IPS-18c (cell line): ENCODE results near the gene CCDC17.

ENCODE experiments used
- H3K4me3 ChIP-seq: 2 replicates; pipeline ENCODE4 v1.7.0; 2013; ENCODE audit warnings: low read depth, mild to moderate bottlenecking, low read length, moderate library complexity; ENCODE audit not compliant: insufficient read depth
- H3K9me3 ChIP-seq: one replicate; pipeline ENCODE4 v1.6.1; 2013; ENCODE audit warnings: mild to moderate bottlenecking, low read length, moderate library complexity; ENCODE audit not compliant: control insufficient read depth, insufficient read depth

The CCDC17 gene

DNA sequence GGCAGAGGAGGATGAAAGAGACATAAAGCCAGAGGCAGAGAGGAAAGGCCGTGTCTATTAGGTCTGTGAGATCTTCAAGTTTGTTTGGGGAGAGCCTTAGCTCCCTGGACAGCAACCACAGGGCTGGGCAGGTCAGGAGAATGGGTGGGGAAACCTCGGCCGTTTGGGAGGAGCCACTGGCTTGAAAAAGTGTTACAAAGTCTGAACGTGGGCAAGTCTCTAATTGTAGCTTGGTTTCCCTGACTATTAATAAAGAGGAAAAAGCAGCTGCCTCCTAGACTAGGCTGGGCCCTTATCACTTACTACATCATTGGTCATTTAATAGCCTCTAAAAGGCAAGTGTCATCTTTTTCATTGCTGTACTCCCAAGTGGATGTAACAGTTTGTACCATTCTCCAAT lies at the start of gene CCDC17:
CCDC17 (minus strand) TSS at position 83 of the 400 bp plus-strand sequence. CDS start 145 bp downstream, outside the sequence.
- H3K9me3 ChIP-seq: peaks cover 2% of the 10 kb centered on the region
- H3K4me3 ChIP-seq: no peak within 1 kb of the TSS

DNA sequence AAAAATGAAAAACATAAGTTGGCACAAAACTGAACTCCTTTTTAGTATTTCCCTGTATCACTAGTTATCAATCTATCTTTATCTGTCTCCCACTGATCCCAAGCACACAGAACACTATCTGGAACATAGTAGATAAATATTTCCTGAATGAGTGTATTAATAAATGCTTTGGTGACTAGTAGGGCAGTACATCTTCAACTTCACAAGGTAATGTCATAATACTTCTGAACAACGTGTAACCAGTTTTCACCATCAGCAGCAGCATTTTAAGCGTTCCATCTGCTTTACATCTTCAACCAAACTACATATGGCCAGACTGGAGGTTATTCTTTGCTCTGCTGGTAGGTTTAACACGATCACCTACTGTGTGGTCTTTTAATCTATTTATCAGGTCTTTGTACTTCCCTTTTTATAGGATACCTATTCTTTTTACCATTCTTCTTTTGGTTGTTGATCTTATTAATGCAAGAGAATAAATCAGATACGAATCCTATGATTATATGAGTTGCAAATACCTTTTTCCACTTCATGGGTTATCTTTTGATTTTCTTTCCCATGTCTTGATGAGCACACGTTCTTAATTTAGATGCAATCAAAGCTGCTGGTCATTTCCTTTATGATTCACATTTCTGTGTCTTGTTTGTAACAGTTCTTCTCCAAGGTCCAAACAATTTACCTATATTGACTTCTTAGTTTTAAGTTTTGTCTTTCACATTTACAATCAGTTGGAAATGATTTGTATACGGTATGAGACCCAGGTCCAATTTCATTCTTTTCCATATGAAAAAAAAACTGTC lies 46.2 kb upstream of the CCDC17 start:
- H3K4me3 ChIP-seq: no peak overlapping the region
- H3K9me3 ChIP-seq: no peaks in the 10 kb centered on the region

DNA sequence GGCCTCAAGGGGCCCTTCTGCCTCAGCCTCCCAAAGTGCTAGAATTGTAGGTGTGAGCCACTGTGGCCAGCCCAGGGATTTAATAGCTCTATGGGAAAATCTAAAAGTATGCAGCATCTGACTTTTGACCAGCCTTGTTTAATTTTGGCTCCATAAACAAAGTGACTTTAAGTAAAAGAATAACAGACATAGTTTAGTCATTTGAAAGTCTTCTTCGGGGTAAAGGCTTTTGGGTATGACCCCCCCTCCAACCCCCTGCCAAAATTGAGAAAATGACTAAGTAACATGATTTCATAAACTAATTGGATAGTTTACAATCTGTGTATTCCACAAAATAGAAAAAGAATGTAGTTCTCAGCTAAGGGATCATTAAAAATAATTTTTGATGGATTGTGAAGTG lies 45.5 kb upstream of the CCDC17 start:
- no peak overlapping the region for H3K4me3 ChIP-seq

DNA sequence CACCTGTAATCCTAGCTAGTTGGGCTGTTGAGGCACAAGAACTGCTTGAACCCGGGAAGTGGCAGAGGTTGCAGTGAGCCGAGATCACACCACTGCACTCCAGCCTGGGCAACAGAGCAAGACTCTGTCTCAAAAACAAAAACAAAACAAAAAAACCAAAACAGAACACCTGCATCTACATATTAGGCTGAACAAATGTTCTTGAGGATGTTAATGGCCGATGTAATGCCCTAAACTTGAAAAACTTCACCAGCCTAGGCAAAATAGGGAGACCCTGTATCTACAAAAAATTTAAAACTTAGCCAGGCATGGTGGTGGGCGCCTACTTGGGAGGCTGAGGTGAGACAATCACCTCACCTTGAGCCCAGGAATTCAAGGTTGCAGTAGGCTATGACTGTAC lies 44.7 kb upstream of the CCDC17 start:
- no peaks in the 10 kb centered on the region for H3K9me3 ChIP-seq
- no peak overlapping the region for H3K4me3 ChIP-seq

More for the DNA sequence above, 45.5 kb upstream of the CCDC17 start:
- H3K9me3 ChIP-seq: no peaks in the 10 kb centered on the region

DNA sequence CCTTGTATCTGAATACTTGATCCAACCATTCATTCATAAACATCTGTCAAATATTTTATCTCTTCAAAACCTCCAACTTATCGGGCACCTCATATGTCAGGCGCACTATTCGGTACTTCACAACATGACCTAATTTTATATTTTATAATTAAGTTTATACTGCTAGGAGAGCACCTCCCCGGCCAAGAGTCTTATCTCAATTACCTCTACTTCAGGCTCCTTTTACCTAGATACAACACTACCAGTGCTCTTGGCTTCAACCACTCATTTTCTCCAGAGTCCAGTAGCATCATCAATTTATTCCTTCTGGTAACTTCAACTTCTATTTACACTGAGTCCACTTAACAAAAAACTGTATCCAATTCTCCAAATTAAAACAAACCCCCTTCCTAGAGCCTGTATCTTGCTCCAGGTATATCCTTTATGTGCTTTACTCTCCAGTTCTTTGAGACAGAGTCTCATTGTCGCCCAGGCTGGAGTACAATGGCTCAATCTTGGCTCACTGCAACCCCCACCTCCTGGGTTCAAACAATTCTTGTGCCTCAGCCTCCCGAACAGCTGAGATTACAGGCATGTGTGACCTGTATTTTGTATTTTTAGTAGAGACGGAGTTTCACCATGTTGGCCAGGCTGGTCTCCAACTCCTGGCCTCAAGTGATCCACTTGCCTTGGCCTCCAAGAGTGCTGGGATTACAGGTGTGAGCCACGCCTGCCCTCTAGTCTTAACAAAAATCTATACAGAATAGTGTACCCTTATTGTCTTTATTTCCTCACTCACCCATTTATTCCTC lies 43.7 kb upstream of the CCDC17 start:
- no peaks in the 10 kb centered on the region for H3K9me3 ChIP-seq
- H3K4me3 ChIP-seq: no peak overlapping the region

DNA sequence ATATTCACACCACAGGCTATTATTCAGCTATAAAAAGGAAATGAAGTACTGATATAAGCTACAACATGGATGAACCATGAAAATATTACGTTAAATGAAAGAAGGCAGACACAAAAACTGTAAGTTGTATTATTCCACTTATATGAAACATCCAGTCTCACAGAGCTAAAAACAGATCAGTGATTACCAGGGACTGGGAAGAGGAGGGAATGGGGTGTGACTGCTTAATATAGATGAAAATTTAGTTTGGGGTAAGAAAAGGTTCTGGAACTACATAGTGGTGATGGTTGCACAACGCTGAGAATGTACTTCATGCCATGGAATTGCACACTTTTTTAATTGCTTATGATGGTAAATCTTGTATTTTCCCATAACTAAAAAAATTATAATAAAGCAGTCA lies 43.0 kb upstream of the CCDC17 start:
- Histone ChIP-seq H3K9me3 (no peaks in the 10 kb centered on the region), H3K4me3 (no peak overlapping the region)

DNA sequence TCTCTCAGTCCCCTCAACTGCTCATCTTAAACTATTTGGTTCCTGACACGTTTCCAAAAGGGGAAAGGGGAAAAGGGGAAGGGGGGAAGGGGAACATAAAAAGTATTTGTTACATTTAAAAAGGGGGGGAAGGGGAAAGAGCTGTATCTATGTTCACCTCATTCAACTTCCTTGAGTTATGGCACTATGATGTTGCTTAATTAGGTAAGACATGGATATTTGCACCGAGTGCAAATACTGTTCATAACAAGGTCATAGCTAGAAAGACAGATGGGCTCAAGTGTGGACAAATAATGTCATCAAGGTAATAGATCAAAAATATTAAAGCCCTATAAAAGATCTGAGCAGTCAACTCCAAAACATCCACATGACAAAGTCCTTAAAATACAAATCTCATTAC lies 36.5 kb upstream of the CCDC17 start:
- H3K9me3 ChIP-seq: no peaks in the 10 kb centered on the region
- H3K4me3 ChIP-seq: no peak overlapping the region

DNA sequence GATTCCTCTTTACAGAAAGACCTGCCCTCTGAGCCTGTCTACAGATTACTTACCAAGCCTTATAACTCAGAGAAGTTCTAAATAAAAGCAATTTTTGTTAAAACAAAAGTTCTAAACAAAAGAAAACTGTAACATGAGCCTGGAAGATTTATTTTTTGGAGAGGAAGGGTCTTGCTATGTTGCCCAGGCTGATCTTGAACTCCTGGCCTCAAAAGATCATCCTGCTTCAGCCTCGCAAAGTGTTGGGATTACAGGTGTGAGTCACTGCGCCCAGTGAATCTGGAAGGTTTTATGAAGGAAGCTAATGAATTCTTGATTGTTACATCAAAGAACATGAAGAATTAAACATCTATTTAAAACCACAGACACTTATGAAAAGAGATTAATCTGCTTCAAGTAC lies 35.4 kb upstream of the CCDC17 start:
- Histone ChIP-seq H3K4me3 (no peak overlapping the region), H3K9me3 (no peaks in the 10 kb centered on the region)

DNA sequence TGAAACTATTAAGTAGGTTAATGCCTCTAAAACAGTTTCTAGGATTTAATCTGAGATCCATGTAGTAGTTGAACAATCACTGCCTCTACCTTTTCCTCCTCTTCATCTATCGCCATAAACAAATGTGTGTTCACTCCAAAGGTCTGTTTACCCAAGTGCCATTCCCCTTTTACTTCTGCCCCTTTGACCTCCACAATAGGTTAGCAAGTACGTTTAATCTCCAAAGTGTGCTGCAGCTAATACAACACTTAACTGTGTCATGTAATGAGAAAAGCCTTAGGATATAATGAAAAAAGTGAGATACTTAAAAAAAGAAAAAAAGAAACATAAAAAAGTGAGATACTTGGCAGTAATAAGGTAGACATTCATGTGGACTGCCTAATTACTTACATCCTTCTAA lies 34.3 kb upstream of the CCDC17 start:
- Histone ChIP-seq H3K9me3 (no peaks in the 10 kb centered on the region), H3K4me3 (no peak overlapping the region)

DNA sequence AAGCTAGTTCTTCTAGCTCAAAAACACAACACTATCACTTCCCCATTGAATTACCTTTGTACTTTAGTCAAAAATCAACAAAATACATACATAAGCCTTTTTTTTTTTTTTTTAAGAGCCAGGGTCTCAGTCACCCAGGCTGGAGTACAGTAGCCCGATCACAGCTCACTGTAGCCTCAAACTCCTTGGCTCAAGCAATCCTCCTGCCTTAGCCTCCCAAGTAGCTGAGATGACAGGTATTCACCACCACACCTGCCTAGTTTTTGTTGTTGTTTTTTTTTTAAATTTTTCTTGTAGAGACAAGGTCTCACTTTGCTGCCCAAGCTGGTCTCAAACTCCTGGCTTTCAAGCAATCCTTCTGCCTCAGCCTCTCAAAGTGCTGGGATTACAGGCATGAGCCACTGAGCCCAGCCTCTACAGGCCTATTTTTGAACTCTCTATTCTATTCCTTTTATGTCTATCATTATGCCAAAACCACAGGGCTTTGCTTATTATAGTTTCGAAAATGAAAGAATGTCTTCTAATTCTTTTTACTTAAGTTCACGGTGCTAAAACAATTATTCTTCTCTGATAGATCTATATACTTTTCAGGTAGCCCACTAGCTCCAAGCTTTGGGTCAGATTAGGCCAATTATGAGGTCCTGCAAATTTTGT lies 32.8 kb upstream of the CCDC17 start:
- H3K4me3 ChIP-seq: no peak overlapping the region
- H3K9me3 ChIP-seq: no peaks in the 10 kb centered on the region

DNA sequence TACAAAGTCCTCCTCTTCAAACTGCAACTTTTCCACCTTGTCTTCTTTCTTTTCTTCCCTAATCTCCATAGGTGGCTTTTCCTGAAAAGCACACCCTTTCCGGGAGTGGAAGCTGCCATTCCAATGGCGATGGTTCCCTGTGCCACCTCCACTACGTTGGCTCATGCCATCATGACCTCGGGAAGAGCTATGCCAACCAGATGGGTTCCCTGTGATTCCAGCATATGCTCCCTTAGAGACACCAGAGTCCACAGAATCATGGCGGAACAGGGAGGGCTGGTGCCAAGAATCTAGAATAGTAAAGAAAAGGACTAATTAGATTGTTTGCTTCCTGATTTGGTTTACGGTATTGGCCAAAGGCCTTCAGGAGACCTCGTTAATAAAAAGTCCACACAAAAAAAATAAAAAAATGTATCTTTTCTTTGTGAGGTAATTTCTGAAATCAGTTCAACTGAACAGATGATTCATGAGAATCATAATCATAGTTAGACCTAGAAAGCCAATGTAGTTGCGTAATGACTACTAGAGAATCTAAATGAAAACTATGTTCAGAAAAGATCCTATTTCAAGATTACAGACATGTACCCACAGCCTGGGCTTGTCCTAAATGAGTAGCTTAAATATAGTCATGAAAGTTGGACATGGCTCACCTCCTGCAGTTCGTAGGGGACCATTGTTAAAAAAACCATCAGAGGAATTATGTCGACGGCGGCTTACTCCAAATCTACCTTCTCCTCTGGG lies 30.9 kb upstream of the CCDC17 start:
- H3K9me3 ChIP-seq: no peaks in the 10 kb centered on the region
- H3K4me3 ChIP-seq: no peak overlapping the region

DNA sequence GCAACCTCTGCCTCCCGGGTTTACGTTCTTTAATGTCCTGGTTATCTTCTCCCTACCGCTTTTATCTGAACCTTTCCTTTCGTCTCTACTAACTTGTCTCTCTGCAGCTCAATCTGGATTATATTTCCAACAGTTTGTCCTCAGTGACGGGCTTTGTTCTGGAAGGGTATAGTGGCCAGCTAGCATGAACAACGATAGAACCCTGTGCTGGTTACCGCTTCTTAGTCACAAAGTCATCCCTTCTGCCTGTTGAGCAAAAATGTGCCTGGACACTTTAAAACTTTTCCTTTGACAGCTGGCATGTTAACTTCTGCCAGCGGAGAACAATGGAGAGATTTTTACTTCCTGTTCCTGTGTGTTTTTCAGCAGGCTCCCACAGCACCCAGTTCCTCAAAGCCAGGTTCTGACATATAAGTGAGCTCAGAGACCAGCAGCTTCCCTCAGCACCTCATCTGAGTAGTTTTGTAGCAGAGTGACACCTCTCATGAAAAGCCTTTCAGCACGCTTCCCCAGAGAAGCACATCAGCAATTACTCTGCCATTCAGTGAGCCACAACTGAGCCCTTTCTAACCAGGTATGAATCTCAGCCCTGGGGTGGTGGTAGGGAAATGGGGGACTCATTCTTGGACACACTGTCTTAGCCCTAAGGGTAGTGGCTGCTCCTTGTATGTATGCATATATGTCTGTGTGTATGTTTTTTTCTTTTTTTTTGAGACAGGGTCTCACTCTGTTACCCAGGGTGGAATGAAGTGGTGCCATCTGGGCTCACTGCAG lies 23.6 kb upstream of the CCDC17 start:
- no peak overlapping the region for H3K4me3 ChIP-seq

DNA sequence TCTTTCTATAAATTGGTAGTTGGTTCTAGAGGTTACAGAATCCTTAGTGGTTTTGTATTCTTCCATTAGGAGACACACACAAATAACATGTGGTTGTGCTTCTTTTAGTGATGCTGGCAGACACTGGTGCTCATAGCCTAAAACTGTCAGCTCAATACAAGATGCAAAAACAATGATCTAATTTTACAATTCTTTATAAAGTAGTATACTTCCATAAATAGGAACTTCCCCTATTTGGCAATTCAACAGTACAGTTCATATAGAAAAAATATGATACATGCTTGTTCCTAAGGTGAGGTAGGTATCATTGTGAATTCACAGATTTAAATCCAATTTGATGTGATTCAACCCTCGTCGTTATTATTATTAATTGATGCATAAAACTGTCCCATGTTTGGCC lies 20.8 kb upstream of the CCDC17 start:
- Histone ChIP-seq H3K4me3 (no peak overlapping the region), H3K9me3 (no peaks in the 10 kb centered on the region)

More for the DNA sequence above, 23.6 kb upstream of the CCDC17 start:
- H3K9me3 ChIP-seq: no peaks in the 10 kb centered on the region

DNA sequence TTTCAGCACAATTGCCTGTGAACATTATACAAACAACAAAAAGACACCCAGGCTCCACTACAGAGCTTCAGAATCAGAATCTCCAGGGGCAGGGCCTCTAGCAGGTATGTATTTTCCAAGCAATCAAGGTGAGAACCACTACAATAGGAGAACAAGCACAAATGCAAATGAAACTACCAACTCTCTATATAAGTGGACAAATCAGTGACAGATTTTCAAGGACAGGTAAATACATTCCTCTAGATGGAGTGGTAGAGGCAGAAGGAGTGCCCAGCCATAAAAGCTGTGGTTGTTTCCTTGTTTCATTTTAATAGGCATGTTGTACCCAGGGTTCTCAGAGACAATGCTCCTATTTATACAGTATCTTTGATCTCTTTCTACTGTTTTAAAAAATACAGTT lies 20.1 kb upstream of the CCDC17 start:
- H3K4me3 ChIP-seq: no peak overlapping the region
- H3K9me3 ChIP-seq: no peaks in the 10 kb centered on the region

DNA sequence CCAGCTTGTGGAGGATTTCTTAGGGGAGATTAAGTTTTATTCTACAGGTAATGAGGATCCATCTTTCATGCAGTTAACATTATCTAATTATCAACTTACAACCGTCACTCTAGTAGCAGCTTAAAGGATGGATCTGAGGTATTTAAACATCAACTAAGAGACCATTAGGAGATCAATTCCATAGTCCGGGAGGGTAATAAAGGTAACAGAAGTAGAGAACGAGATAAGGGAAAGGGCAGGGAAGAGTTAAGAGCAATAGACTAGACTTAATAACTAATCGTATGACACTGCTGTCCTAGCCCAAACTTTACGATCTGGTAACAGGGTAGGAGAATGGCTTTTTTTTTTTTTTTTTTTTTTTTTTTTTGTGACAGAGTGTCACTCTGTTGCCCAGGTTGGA lies 19.5 kb upstream of the CCDC17 start:
- Histone ChIP-seq H3K9me3 (no peaks in the 10 kb centered on the region), H3K4me3 (no peak overlapping the region)

DNA sequence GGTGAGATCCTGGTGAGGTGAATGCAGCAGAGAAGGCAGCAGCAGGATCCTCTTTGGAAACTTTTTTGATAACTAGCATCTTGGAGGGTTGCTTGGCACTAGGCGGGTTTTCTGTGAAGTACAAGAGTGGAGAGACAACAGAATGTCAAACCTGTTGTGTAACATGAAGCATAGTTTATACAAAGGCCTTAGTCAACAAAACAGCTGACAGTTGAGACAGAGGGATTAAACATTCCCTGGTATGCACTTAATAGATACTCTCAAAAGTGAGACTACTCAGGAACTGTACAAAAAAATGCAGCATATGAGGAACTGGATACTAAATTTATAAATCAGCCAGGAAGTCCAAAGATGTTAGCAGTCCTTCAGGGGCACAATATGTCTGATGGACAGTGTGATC lies 16.4 kb upstream of the CCDC17 start:
- Histone ChIP-seq H3K4me3 (no peak overlapping the region), H3K9me3 (no peaks in the 10 kb centered on the region)

DNA sequence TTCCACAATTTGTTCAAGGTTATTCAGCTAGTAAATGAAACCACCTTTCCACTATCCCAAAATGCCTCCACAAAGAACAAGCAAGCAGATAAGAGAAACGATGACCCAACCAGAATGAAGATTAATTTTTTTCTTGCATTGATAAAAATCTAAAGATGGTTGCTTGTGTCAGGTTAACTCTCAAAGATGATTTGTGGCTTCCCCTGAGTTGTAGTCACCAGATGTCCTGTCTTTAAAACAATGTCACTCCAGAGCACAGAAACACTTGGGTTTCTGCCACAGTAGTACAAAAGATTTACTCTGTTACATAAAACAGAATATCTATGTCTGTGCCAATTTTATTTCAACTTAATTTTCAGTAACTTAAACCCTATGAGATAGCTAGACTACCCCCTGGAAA lies 11.4 kb upstream of the CCDC17 start:
- Histone ChIP-seq H3K9me3 (no peaks in the 10 kb centered on the region), H3K4me3 (no peak overlapping the region)
